T-helper 17 cell (primary cell): Measurements from ENCODE around the gene DNALI1. TPM values are rescaled to one million over a fixed set of nuclear protein-coding genes. Genes with fewer than 3 reads are reported as not detected.
"Not testable (repeated sequence)": the region's sequence is repeated elsewhere in the genome, so short reads cannot be mapped to it uniquely, and the experiment has no call there.

Source experiments
- ATAC-seq: fragments of 150-1000 bp; cut with Tn5 transposase; 2 replicates; pipeline ENCODE4 v1.10.0; 2021; ENCODE audit warnings: mild to moderate bottlenecking, moderate library complexity
- DNase-seq, 3 donors: peaks; one replicate each; pipeline versions ENCODE4 v3.0.0 to v3.0.0-alpha.2; 2020 to 2021
- H3K9me3 ChIP-seq: one replicate; pipeline ENCODE4 v1.7.0; 2013; ENCODE audit warnings: low read length, mild to moderate bottlenecking; ENCODE audit not compliant: control insufficient read depth, poor library complexity, severe bottlenecking
- H3K27ac Mint-ChIP-seq: one replicate; pipeline ENCODE4 v1.8.0; 2022; ENCODE audit warnings: mild to moderate bottlenecking, moderate library complexity, mixed read lengths
- H3K27me3 Mint-ChIP-seq: one replicate; pipeline ENCODE4 v1.8.0; 2022; ENCODE audit warnings: mixed read lengths
- H3K36me3 Mint-ChIP-seq: one replicate; pipeline ENCODE4 v1.8.0; 2022; ENCODE audit warnings: low read depth, mixed read lengths
- H3K4me1 Mint-ChIP-seq: one replicate; pipeline ENCODE4 v1.8.0; 2022; ENCODE audit warnings: mild to moderate bottlenecking, mixed read lengths
- H3K4me3 Mint-ChIP-seq: one replicate; pipeline ENCODE4 v1.8.0; 2022; ENCODE audit warnings: mild to moderate bottlenecking, moderate library complexity, mixed read lengths
- total RNA-seq, 4 donors: library from RNA in 2 of 4; stranded (reverse) in 2 of 4; gene quantifications; one replicate each; pipeline ENCODE4 v1.2.3 and lab custom pipeline; 2022 to 2026

The DNALI1 gene
- total RNA-seq, 2 donors from 2014 or later: not detected

DNA sequence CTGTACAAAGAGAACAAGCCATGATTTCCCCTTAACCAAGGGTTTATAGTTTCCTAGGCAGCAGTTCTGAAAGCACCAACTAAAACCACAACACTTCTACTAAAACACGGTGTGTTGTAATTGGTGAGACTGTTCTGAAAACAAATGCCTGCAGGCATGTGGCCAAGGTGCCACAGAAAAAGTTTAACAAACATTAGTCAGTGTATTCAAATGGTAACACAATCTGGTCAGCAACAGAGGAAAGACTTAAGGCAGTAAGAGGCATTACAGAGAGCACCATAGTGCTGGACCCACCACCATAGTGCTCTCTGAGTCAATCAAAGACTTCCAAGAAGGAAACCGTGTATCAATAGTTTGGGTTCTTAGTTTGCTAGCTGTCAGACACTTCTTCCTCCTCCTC lies 19.4 kb upstream of the DNALI1 start:
- Mint-ChIP-seq H3K27me3 (no peaks in the 10 kb centered on the region), H3K36me3 (peaks cover 10% of the 10 kb centered on the region), H3K4me3 (no peak overlapping the region), H3K27ac (peak overlapping the region; percentile 53), H3K4me1 (peaks cover 11% of the 10 kb centered on the region)
- H3K9me3 ChIP-seq: no peaks in the 10 kb centered on the region
- ATAC-seq: no peak
- DNase-seq: no peak

DNA sequence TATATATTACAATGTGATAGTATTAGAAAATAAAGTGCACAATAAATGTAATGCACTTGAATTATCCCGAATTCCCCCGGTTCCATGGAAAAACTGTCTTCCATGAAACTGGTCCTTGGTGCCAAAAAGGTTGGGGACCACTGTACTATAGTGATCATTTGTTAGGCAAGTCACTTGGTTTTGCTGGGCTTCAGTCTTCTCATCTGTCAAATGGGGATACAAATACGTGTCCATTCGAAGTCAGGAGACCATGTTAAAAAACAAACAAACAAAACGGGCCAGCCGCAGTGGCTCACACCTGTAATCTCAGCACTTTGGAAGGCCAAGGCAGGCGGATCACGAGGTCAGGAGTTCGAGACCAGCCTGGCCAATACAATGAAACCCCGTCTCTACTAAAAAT lies 17.6 kb upstream of the DNALI1 start:
- Mint-ChIP-seq H3K4me1 (peaks cover 11% of the 10 kb centered on the region), H3K36me3 (peaks cover 10% of the 10 kb centered on the region)
- DNase-seq, H3K27ac Mint-ChIP-seq, H3K4me3 Mint-ChIP-seq, H3K9me3 ChIP-seq, ATAC-seq, H3K27me3 Mint-ChIP-seq: not testable (repeated sequence)

- Mint-ChIP-seq H3K36me3 (peaks cover 14% of the 10 kb centered on the region), H3K27ac (no peak overlapping the region), H3K4me3 (no peak overlapping the region), H3K4me1 (peaks cover 7% of the 10 kb centered on the region), H3K27me3 (no peaks in the 10 kb centered on the region)
- DNase-seq: no peak
- no peaks in the 10 kb centered on the region for H3K9me3 ChIP-seq
- no peak for ATAC-seq
These were observed 16.5 kb upstream of the DNALI1 start for GRCh38 chr1:37540036-37540785.

DNA sequence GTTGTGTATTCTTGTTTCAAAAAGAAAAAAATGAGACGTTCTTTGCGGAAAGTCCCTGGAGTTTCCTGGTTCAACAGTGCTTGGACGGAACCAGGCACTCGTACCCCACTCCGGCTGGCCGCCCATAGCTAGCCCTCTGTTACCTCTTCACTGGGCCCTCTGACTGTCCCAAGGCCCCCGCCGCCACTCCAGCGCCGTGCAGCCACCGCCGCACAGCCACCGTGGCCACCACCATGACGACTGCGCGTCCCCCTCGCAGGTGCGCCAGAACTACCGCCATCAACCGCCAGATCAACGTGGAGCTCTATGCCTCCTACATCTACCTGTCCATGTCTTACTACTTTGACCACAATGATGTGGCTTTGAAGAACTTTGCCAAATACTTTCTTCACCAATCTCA lies 12.2 kb upstream of the DNALI1 start:
- ATAC-seq (no peak), DNase-seq (no peak)
- H3K36me3 Mint-ChIP-seq: peaks cover 17% of the 10 kb centered on the region
- H3K27ac Mint-ChIP-seq: peak overlapping the region; percentile 51
- no peaks in the 10 kb centered on the region for H3K27me3 Mint-ChIP-seq
- H3K4me1 Mint-ChIP-seq: peaks cover 5% of the 10 kb centered on the region
- H3K9me3 ChIP-seq: no peaks in the 10 kb centered on the region
- peak overlapping the region; percentile 19 for H3K4me3 Mint-ChIP-seq

GRCh38 chr1:37545019-37545418 lies 11.7 kb upstream of the DNALI1 start:
- Mint-ChIP-seq H3K27ac (peak overlapping the region; percentile 51), H3K4me1 (peaks cover 8% of the 10 kb centered on the region), H3K4me3 (no peak overlapping the region), H3K36me3 (peaks cover 17% of the 10 kb centered on the region), H3K27me3 (no peaks in the 10 kb centered on the region)
- DNase-seq (no peak), ATAC-seq (no peak)
- H3K9me3 ChIP-seq: no peaks in the 10 kb centered on the region

GRCh38 chr1:37549341-37549740 lies 7.4 kb upstream of the DNALI1 start:
- no peaks in the 10 kb centered on the region for H3K9me3 ChIP-seq
- peak overlapping the region; percentile 82 for H3K27ac Mint-ChIP-seq
- peak overlapping the region; percentile 52 for H3K4me3 Mint-ChIP-seq
- DNase-seq (no peak), ATAC-seq (no peak)
- H3K4me1 Mint-ChIP-seq: peaks cover 26% of the 10 kb centered on the region
- peaks cover 15% of the 10 kb centered on the region for H3K36me3 Mint-ChIP-seq
- H3K27me3 Mint-ChIP-seq: no peaks in the 10 kb centered on the region

DNA sequence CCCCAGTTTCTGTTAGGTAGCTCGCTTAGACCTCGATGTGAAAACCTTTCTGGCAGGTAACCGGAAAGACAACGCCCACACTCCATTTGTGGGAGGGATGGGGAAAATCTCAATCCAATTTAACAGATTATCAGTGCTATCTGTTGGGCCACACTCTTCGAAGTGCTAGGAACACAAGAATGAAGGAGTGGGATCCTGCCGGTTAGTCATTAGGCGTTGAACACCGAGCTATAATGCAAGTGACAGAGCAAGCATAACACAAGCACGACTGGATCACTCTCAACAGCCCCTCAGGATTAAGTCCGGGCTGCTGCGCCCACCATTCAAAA lies 3.2 kb upstream of the DNALI1 start:
- H3K27ac Mint-ChIP-seq: peak overlapping the region; percentile 94
- peaks cover 28% of the 10 kb centered on the region for H3K4me1 Mint-ChIP-seq
- peaks cover 7% of the 10 kb centered on the region for H3K36me3 Mint-ChIP-seq
- peak overlapping the region; percentile 100 for H3K4me3 Mint-ChIP-seq
- ATAC-seq (peak; percentile 20), DNase-seq (no peak)
- H3K9me3 ChIP-seq: no peaks in the 10 kb centered on the region
- H3K27me3 Mint-ChIP-seq: peaks cover 13% of the 10 kb centered on the region

GRCh38 chr1:37553927-37554808 lies 2.6 kb upstream of the DNALI1 start, which contains the start of gene SNIP1:
Gene SNIP1, minus strand, starts transcription at chr1:37554293. Its CDS starts 64 bp downstream, at chr1:37554229.
- peak within 1 kb of the TSS; percentile 94 for H3K27ac Mint-ChIP-seq
- peak; percentile 98 for ATAC-seq
- H3K36me3 Mint-ChIP-seq: peaks cover 5% of the 10 kb centered on the region
- H3K9me3 ChIP-seq: no peaks in the 10 kb centered on the region
- H3K27me3 Mint-ChIP-seq: peaks cover 13% of the 10 kb centered on the region
- H3K4me3 Mint-ChIP-seq: peak within 1 kb of the TSS; percentile 100
- peak; percentile 74 to 83 (median 83) for DNase-seq
- H3K4me1 Mint-ChIP-seq: peaks cover 28% of the 10 kb centered on the region

DNA sequence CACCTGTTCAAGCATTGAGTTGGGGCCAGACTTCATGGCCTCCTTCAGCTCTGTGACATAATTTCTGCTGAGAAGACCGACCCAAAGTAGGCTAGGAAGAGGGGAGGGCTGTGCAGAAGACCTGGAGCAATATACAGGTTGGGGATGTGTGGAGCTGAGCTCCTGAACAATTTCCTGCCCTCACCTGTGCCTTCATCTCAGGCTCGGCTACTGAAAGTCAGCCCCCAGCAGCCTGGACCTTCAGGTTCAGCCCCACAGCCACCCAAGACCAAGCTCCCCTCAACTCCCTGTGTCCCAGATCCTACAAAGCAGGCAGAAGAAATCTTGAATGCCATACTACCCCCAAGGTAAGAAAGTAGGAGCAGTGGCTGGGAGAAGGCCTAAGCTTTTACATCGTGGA lies 662 bp downstream of the DNALI1 start:
- H3K9me3 ChIP-seq: no peaks in the 10 kb centered on the region
- Mint-ChIP-seq H3K27ac (no peak overlapping the region), H3K4me1 (peaks cover 21% of the 10 kb centered on the region), H3K4me3 (no peak overlapping the region), H3K36me3 (peaks cover 5% of the 10 kb centered on the region), H3K27me3 (peaks cover 13% of the 10 kb centered on the region)
- ATAC-seq (no peak), DNase-seq (no peak)

DNA sequence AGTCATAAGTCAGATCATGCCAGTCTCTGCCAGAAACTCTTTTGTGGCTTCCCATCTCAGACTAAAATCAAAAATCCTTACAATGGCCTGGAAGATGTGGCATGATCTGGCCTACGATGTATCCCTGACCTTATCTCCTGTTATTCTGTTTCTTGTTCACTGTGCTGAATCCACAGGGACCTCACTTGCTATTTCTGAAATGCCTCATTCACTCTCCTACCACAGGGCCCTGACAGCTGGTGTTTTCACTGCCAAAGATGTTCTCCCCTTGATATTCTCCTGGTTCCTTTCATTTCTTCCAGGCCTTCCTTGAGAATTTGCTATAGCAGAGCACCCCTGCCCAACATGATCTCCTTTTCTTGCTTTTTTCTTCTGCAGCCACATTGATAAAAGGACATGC lies 1.7 kb downstream of the DNALI1 start:
- DNase-seq: no peak
- peaks cover 5% of the 10 kb centered on the region for H3K36me3 Mint-ChIP-seq
- no peak for ATAC-seq
- no peak overlapping the region for H3K4me3 Mint-ChIP-seq
- peaks cover 14% of the 10 kb centered on the region for H3K4me1 Mint-ChIP-seq
- H3K27ac Mint-ChIP-seq: peak overlapping the region; percentile 54
- no peaks in the 10 kb centered on the region for H3K9me3 ChIP-seq
- peaks cover 13% of the 10 kb centered on the region for H3K27me3 Mint-ChIP-seq

- H3K4me1 Mint-ChIP-seq: peaks cover 13% of the 10 kb centered on the region
- H3K27ac Mint-ChIP-seq: peak overlapping the region; percentile 19
- peaks cover 3% of the 10 kb centered on the region for H3K36me3 Mint-ChIP-seq
- no peaks in the 10 kb centered on the region for H3K9me3 ChIP-seq
- peaks cover 13% of the 10 kb centered on the region for H3K27me3 Mint-ChIP-seq
- H3K4me3 Mint-ChIP-seq: no peak overlapping the region
- no peak for ATAC-seq
- DNase-seq: no peak
These were observed 2.3 kb downstream of the DNALI1 start for GRCh38 chr1:37559080-37559479.

- H3K9me3 ChIP-seq, H3K4me3 Mint-ChIP-seq, H3K36me3 Mint-ChIP-seq, ATAC-seq, H3K4me1 Mint-ChIP-seq, DNase-seq: not testable (repeated sequence)
- Mint-ChIP-seq H3K27me3 (peaks cover 13% of the 10 kb centered on the region), H3K27ac (peak overlapping the region; percentile 49)
These were observed 3.2 kb downstream of the DNALI1 start for GRCh38 chr1:37559957-37560379.

DNA sequence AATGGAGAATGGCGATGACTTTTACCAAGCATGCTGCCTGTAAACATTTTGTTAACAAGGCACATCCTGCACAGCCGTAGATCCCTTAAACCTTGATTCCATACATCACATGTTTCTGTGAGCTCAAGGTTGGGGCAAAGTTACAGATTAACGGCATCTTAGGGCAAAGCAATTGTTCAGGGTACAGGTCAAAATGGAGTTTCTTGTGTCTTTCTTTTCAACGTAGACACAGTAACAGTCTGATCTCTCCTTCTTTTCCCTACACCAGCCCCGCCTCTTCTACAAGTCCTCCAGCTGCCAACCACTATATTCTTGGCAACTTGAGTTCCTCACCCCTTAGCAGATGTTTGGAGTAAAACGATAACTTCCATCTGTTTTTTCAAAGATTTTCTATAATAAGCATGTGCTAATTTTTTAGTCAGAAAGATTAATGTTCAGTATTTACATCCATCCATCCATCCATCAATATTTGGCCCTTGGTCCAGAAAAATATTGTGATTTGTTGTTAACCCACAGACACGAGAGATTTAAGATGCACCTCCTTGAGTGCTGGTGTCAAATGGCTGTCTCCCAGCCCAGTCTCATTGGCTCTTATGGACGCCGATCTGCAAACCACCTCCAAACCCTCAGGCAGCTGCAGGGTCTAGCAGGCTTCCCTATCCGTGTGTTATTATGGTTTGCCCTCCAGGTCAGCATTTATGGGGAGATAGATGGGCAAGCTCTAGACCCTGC lies 3.8 kb downstream of the DNALI1 start:
- peaks cover 12% of the 10 kb centered on the region for H3K4me1 Mint-ChIP-seq
- peaks cover 13% of the 10 kb centered on the region for H3K27me3 Mint-ChIP-seq
- DNase-seq (no peak), ATAC-seq (no peak)
- H3K27ac Mint-ChIP-seq: peak overlapping the region; percentile 49
- H3K36me3 Mint-ChIP-seq: peaks cover 4% of the 10 kb centered on the region
- no peaks in the 10 kb centered on the region for H3K9me3 ChIP-seq
- no peak overlapping the region for H3K4me3 Mint-ChIP-seq
